NCI-H82 (cell line): ENCODE data around the gene HECA.
"Not testable (repeated sequence)": the region's sequence is repeated elsewhere in the genome, so short reads cannot be mapped to it uniquely, and the experiment has no call there.

ENCODE experiments used
- DNase-seq: peaks from one replicate; lab custom pipeline; 2025; lab: John Stamatoyannopoulos, UW

The HECA gene

GRCh38 chr6:139135578-139136545, 982 bp downstream of the HECA start:
- DNase-seq = peak; percentile 20

- DNase-seq = no peak
These were observed 2.8 kb downstream of the HECA start for GRCh38 chr6:139137706-139138105.

- not testable (repeated sequence) for DNase-seq
These were observed 6.0 kb downstream of the HECA start for GRCh38 chr6:139140854-139141253.

- no peak for DNase-seq
These were observed 7.4 kb downstream of the HECA start for GRCh38 chr6:139142262-139142661.

- DNase-seq = no peak
These were observed 8.2 kb downstream of the HECA start for GRCh38 chr6:139143111-139143510.

- no peak for DNase-seq
These were observed 9.7 kb downstream of the HECA start for GRCh38 chr6:139144490-139145085.

- DNase-seq = no peak
These were observed 10.8 kb downstream of the HECA start for GRCh38 chr6:139145661-139146060.

- no peak for DNase-seq
These were observed 11.4 kb downstream of the HECA start for GRCh38 chr6:139146317-139146726.

GRCh38 chr6:139147628-139148027, 12.7 kb downstream of the HECA start:
- no peak for DNase-seq

- DNase-seq = no peak
These were observed 13.8 kb downstream of the HECA start for GRCh38 chr6:139148557-139149235.

- no peak for DNase-seq
These were observed 14.5 kb downstream of the HECA start for GRCh38 chr6:139149383-139149782.

- DNase-seq = no peak
These were observed 16.0 kb downstream of the HECA start for GRCh38 chr6:139150920-139151319.

- DNase-seq = no peak
These were observed 16.7 kb downstream of the HECA start for GRCh38 chr6:139151425-139152087.

GRCh38 chr6:139152088-139152891, 17.4 kb downstream of the HECA start:
- peak; percentile 9 for DNase-seq

- DNase-seq = peak; percentile 13
These were observed 18.0 kb downstream of the HECA start for GRCh38 chr6:139152892-139153271.

GRCh38 chr6:139153855-139154254, 19.0 kb downstream of the HECA start:
- no peak for DNase-seq

GRCh38 chr6:139154881-139155547, 20.1 kb downstream of the HECA start:
- no peak for DNase-seq

- DNase-seq = no peak
These were observed 21.2 kb downstream of the HECA start for GRCh38 chr6:139156102-139156501.

- no peak for DNase-seq
These were observed 21.7 kb downstream of the HECA start for GRCh38 chr6:139156551-139156950.

GRCh38 chr6:139157086-139157485, 22.2 kb downstream of the HECA start:
- DNase-seq = not testable (repeated sequence)

- no peak for DNase-seq
These were observed 24.1 kb downstream of the HECA start for GRCh38 chr6:139159016-139159415.
